ENCODE data around the gene TPT1. TPM values are rescaled to one million over a fixed set of nuclear protein-coding genes. Genes with fewer than 3 reads are reported as not detected.

The TPT1 gene
- total and polyA plus RNA-seq, 9 of the 15 experiments (the other 6 are each of a cell fraction or from before 2014, with no cell fraction given) = 602 to 2,508 (median 1,784) TPM

GRCh38 chr13:45340422-45341033 is 455 bp downstream of the TPT1 start (continued):
- TF ChIP-seq MNT (conservative IDR thresholded peaks at IDR 0.05) (peak; percentile 21 to 69; a peak in 3 of 4 replicates), NR4A1 (CRISPR knock-in tag; IDR thresholded peaks at IDR 0.05) (no peak), NR4A1 (tag; IDR thresholded peaks at IDR 0.05) (no peak), SIN3A (IDR thresholded peaks at IDR 0.05; ENCODE audit: borderline replicate concordance in 2 of 2, control insufficient read depth in 1 of 2, low read depth in 2 of 2, low read length in 2 of 2) (peak in 1 of 2 experiments; percentile 74; a peak in 1 of 4 replicates), HMG20A (CRISPR knock-in tag; conservative IDR thresholded peaks at IDR 0.05) (no peak), MAFG (tag; conservative IDR thresholded peaks at IDR 0.05) (no peak), TRIM24 (IDR thresholded peaks at IDR 0.05) (peak; percentile 34 to 43), RNF219 (CRISPR knock-in tag; IDR thresholded peaks at IDR 0.05) (no peak), EGR1 (conservative IDR thresholded peaks at IDR 0.05) (peak; percentile 84), NBN (IDR thresholded peaks at IDR 0.05; ENCODE audit: low read depth) (no peak), ZBTB34 (CRISPR knock-in tag; IDR thresholded peaks at IDR 0.05) (no peak), ERF (CRISPR knock-in tag; IDR thresholded peaks at IDR 0.05) (0 out of 2 replicates have a peak, but pooled peaks have one; percentile 26), BHLHE40 (IDR thresholded peaks at IDR 0.05; ENCODE audit: low read length) (0 out of 2 replicates have a peak, but pooled peaks have one; percentile 10), CTCFL (IDR thresholded peaks at IDR 0.05; ENCODE audit: borderline replicate concordance, insufficient read depth, low read depth, low read length, poor library complexity, severe bottlenecking) (peak; percentile 66), ZNF766 (CRISPR knock-in tag; conservative IDR thresholded peaks at IDR 0.05) (no peak), ADNP (tag; IDR thresholded peaks at IDR 0.05) (no peak), JUN (IDR thresholded peaks at IDR 0.05; ENCODE audit: borderline replicate concordance, low read depth, low read length) (no peak), JUN (CRISPR knock-in tag; IDR thresholded peaks at IDR 0.05; ENCODE audit: borderline replicate concordance) (0 out of 2 replicates have a peak, but pooled peaks have one; percentile 36), SAFB (IDR thresholded peaks at IDR 0.05; ENCODE audit: borderline replicate concordance, low read depth, low read length) (no peak), SMAD1 (IDR thresholded peaks at IDR 0.05; ENCODE audit: low read depth, low read length, partially characterized antibody) (no peak), ATF7 (IDR thresholded peaks at IDR 0.05) (no peak; the same call in 1 of the 2 replicates), RBM22 (IDR thresholded peaks at IDR 0.05; ENCODE audit: low read depth, low read length, poor library complexity, severe bottlenecking) (peak; percentile 88)
